Measurements from ENCODE around the gene ADAMTS17.

- TF ChIP-seq POLR2A (IDR thresholded peaks at IDR 0.05; ENCODE audit: low read length) (no peak), GATA1 (IDR thresholded peaks at IDR 0.05; ENCODE audit: low read depth, low read length) (no peak)
Observed at GRCh38 chr15:100005013-100005412, 336.8 kb downstream of the ADAMTS17 start.
